ENCODE data around the gene CHRNA4.

DNA sequence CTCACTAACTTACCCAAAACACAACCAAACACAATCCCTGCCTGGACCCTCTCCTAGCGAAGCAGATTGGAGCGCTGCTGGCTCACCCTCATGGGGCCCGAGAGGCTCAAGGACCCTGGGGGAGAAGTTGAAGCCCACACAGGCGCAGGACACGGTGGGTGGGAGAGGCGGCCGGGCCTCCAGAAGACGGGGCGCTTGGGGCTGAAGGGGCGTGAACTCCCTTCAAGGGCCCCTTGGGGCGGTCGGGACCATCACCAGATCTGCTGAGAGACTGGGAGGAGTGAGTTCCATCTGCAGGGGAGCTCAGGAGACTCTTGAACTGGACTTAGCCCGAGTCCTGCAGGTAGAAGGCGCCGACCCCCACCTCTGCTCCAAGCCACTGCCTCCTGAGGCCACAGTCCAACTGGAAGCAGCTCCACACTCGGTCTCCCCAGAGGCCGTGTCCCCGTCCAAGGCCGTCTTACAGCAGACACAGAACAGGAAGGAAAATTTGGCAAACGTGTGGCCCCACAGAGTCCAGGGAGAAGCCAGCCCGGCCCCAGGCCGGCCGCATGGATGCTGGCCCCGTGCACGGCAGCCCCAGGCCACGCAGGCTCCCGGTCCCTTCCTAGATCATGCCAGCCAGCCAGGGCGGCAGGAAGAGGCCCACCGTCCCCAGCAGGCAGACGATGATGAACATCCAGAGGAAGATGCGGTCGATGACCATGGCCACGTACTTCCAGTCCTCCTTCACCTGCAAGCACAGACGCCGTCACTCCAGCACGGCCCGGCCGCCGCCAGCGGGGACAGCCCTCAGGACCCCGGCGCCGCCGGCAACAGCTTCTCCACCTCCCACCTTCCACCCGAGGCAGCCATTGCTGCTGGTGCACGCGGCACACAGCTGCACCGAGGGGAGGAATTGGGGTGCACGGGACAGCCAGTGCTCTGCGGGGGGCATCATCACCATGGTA is 14.7 kb downstream of the CHRNA4 start:
- TF ChIP-seq, protein P1, sequence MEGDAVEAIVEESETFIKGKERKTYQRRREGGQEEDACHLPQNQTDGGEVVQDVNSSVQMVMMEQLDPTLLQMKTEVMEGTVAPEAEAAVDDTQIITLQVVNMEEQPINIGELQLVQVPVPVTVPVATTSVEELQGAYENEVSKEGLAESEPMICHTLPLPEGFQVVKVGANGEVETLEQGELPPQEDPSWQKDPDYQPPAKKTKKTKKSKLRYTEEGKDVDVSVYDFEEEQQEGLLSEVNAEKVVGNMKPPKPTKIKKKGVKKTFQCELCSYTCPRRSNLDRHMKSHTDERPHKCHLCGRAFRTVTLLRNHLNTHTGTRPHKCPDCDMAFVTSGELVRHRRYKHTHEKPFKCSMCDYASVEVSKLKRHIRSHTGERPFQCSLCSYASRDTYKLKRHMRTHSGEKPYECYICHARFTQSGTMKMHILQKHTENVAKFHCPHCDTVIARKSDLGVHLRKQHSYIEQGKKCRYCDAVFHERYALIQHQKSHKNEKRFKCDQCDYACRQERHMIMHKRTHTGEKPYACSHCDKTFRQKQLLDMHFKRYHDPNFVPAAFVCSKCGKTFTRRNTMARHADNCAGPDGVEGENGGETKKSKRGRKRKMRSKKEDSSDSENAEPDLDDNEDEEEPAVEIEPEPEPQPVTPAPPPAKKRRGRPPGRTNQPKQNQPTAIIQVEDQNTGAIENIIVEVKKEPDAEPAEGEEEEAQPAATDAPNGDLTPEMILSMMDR (IDR thresholded peaks at IDR 0.05): no peak
- no peak for TF ChIP-seq POLR2A (IDR thresholded peaks at IDR 0.05)
